Hematopoietic multipotent progenitor cell (in vitro differentiated cells): ENCODE data around the gene CDHR1. TPM values are rescaled to one million over a fixed set of nuclear protein-coding genes. Genes with fewer than 3 reads are reported as not detected.
A peak's percentile ranks its signal among the peaks of the same experiment; 100 is the strongest.
"Not testable (repeated sequence)": the region's sequence is repeated elsewhere in the genome, so short reads cannot be mapped to it uniquely, and the experiment has no call there.

ENCODE experiments used
- DNase-seq, 3 donors: peaks; one replicate each; pipeline ENCODE4 v3.0.0-alpha.2; 2011 to 2015; ENCODE audit warnings: low read depth in 2 of 3, low spot score in 2 of 3
- total RNA-seq: library from RNA; depleted of rRNA; stranded (reverse); fragments of >200 nt; gene quantifications from one replicate; pipeline ENCODE4 v1.2.3, GENCODE V29; 2012

The CDHR1 gene
- under 0.01 TPM for total RNA-seq

GRCh38 chr10:84194424-84195043 lies at the start of gene CDHR1:
CDHR1 (plus strand) TSS chr10:84194537; CDS start chr10:84194761, 224 bp downstream.
- DNase-seq, result peak in 2 of 3 donors; percentile 39 to 47

GRCh38 chr10:84147347-84147746 lies 47.0 kb upstream of the CDHR1 start:
- DNase-seq, result no peak

- DNase-seq, result peak in 2 of 3 donors; percentile 24 to 60
Observed at GRCh38 chr10:84148006-84148597, 46.2 kb upstream of the CDHR1 start.

GRCh38 chr10:84149854-84150253 lies 44.5 kb upstream of the CDHR1 start:
- no peak for DNase-seq

GRCh38 chr10:84152769-84153168 lies 41.6 kb upstream of the CDHR1 start:
- no peak for DNase-seq

GRCh38 chr10:84155521-84155920 lies 38.8 kb upstream of the CDHR1 start:
- DNase-seq, result no peak

GRCh38 chr10:84156009-84156408 lies 38.3 kb upstream of the CDHR1 start:
- no peak for DNase-seq

GRCh38 chr10:84156768-84157167 lies 37.6 kb upstream of the CDHR1 start:
- peak in 1 of 3 donors; percentile 38 for DNase-seq

- DNase-seq, result no peak
Observed at GRCh38 chr10:84158061-84158460, 36.3 kb upstream of the CDHR1 start.

GRCh38 chr10:84158550-84158949 lies 35.8 kb upstream of the CDHR1 start:
- no peak for DNase-seq

- no peak for DNase-seq
Observed at GRCh38 chr10:84159076-84159685, 35.2 kb upstream of the CDHR1 start.

GRCh38 chr10:84160663-84161362 lies 33.5 kb upstream of the CDHR1 start:
- no peak for DNase-seq

GRCh38 chr10:84163996-84164395 lies 30.3 kb upstream of the CDHR1 start:
- no peak for DNase-seq

GRCh38 chr10:84164442-84164841 lies 29.9 kb upstream of the CDHR1 start:
- no peak for DNase-seq

GRCh38 chr10:84166620-84167288 lies 27.6 kb upstream of the CDHR1 start:
- DNase-seq, result no peak

GRCh38 chr10:84167289-84167653 lies 27.1 kb upstream of the CDHR1 start:
- not testable (repeated sequence) for DNase-seq

- DNase-seq, result not testable (repeated sequence)
Observed at GRCh38 chr10:84168382-84168781, 26.0 kb upstream of the CDHR1 start.

- DNase-seq, result not testable (repeated sequence)
Observed at GRCh38 chr10:84171237-84171636, 23.1 kb upstream of the CDHR1 start.

- not testable (repeated sequence) for DNase-seq
Observed at GRCh38 chr10:84171700-84172466, 22.5 kb upstream of the CDHR1 start.
